ENCODE data around the gene RAB4A. TPM values are rescaled to one million over a fixed set of nuclear protein-coding genes. Genes with fewer than 3 reads are reported as not detected.

RAB4A gene
- total and polyA plus RNA-seq, 2 of the 13 experiments (the other 11 are each of a cell fraction or from before 2014, with no cell fraction given): 56.0 to 80.1 TPM

DNA sequence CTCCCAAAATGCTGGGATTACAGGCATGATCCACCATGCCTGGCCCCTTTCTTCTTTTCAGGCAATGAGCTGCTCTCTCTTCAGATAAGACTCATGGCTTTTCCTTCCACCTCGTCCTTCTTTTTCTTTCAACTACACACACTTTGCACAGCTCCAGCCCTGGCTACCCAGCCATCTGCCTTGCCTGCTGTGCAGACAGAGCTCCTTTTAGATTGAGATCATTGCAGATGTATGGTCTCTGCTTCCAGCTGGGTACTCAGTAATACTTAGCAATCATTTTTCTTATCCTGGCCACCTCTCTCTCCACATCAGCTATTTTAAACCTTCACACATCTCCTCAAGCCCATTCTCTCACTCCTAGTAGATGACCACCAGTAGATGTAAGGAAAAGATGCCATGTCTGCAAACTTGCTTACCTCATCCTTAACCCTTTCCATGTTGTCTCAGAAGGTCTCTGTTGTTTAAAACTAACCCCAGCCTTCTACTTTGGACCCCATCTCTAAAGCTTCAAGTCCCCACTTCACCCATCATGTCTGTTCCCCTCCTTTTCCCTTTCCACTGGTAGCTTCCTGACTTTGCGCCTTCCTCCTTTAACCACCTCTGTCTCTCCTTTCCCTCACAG is 7.3 kb downstream of the RAB4A start:
- H3K79me2 ChIP-seq (ENCODE audit: insufficient read depth, low read length): peaks cover 96% of the 10 kb centered on the region
- TF ChIP-seq, protein P1, sequence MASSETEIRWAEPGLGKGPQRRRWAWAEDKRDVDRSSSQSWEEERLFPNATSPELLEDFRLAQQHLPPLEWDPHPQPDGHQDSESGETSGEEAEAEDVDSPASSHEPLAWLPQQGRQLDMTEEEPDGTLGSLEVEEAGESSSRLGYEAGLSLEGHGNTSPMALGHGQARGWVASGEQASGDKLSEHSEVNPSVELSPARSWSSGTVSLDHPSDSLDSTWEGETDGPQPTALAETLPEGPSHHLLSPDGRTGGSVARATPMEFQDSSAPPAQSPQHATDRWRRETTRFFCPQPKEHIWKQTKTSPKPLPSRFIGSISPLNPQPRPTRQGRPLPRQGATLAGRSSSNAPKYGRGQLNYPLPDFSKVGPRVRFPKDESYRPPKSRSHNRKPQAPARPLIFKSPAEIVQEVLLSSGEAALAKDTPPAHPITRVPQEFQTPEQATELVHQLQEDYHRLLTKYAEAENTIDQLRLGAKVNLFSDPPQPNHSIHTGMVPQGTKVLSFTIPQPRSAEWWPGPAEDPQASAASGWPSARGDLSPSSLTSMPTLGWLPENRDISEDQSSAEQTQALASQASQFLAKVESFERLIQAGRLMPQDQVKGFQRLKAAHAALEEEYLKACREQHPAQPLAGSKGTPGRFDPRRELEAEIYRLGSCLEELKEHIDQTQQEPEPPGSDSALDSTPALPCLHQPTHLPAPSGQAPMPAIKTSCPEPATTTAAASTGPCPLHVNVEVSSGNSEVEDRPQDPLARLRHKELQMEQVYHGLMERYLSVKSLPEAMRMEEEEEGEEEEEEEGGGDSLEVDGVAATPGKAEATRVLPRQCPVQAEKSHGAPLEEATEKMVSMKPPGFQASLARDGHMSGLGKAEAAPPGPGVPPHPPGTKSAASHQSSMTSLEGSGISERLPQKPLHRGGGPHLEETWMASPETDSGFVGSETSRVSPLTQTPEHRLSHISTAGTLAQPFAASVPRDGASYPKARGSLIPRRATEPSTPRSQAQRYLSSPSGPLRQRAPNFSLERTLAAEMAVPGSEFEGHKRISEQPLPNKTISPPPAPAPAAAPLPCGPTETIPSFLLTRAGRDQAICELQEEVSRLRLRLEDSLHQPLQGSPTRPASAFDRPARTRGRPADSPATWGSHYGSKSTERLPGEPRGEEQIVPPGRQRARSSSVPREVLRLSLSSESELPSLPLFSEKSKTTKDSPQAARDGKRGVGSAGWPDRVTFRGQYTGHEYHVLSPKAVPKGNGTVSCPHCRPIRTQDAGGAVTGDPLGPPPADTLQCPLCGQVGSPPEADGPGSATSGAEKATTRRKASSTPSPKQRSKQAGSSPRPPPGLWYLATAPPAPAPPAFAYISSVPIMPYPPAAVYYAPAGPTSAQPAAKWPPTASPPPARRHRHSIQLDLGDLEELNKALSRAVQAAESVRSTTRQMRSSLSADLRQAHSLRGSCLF (CRISPR knock-in tag; IDR thresholded peaks at IDR 0.05; ENCODE audit: borderline replicate concordance): no peak
- TF ChIP-seq ZNF652 (CRISPR knock-in tag; IDR thresholded peaks at IDR 0.05; ENCODE audit: borderline replicate concordance, low read depth): peak; percentile 66
- TF ChIP-seq ZNF563 (CRISPR knock-in tag; IDR thresholded peaks at IDR 0.05): no peak
- no peak for ATAC-seq

More for the DNA sequence above, 7.3 kb downstream of the RAB4A start:
- peak overlapping the region; percentile 54; the same call in 1 of the 2 replicates for H3K4me2 ChIP-seq (ENCODE audit: low read depth, low read length)
- no peak overlapping the region for H2AFZ ChIP-seq (ENCODE audit: low read length)
- peaks cover 0 to 8% of the 10 kb centered on the region in 2 experiments; a peak in 2 of 5 replicates for H3K36me3 ChIP-seq (replicated peaks in 1 of 2; ENCODE audit: control insufficient read depth in 1 of 2, insufficient read depth in 2 of 2, low read length in 2 of 2)
- in situ Hi-C loops (cut with HindIII; ENCODE audit: extremely low pct_ligation_motif_present, low pct_unique_long_range_greater_than_20kb): no loop called here
- H3K4me3 ChIP-seq (replicated peaks in 1 of 3; ENCODE audit: insufficient read depth in 1 of 3, low read depth in 2 of 3, low read length in 3 of 3): no peak overlapping the region
- no peaks in the 10 kb centered on the region for H3K9me3 ChIP-seq (ENCODE audit: low read length)
- DNase-seq (ENCODE audit: low spot score) (no peak), FAIRE-seq (no peak)
- peaks cover 91% of the 10 kb centered on the region for H3K4me1 ChIP-seq (ENCODE audit: insufficient read depth, low read length)
- peak overlapping the region; percentile 67 for H3K27ac ChIP-seq (ENCODE audit: extremely low read length, insufficient read depth, low read length)
- no peak overlapping the region for H3K9ac ChIP-seq (ENCODE audit: insufficient read depth, low read depth, low read length)
- H4K20me1 ChIP-seq (ENCODE audit: insufficient read depth, low read length): peaks cover 59% of the 10 kb centered on the region
- ChIA-PET POLR2A (interaction anchor here (1.5 to 1.8 kb wide), 2 partner anchors 18 to 21 kb away, joined by 3 to 7 read pairs; no protein-coding TSS in a partner anchor), CTCF (ENCODE audit: low intra/inter-chr PET ratio, low total read pairs) (no interaction called here)
- intact Hi-C loops (cut with micrococcal nuclease; ENCODE audit: unreplicated experiment): no loop called here
- H3K27me3 ChIP-seq (ENCODE audit: control insufficient read depth in 1 of 2, insufficient read depth in 2 of 2, low read length in 2 of 2): no peaks in the 10 kb centered on the region
- BruUV-seq (replicated peaks): no TSS peak
- 91% methylated on average over 2 of the region's 2 CpGs for WGBS (ENCODE audit: low lambda C conversion rate)

Data from HepG2 (cell line).